Superior temporal gyrus (tissue), 1 donor: Measurements from ENCODE around the gene SQOR.

Experiments
- DNase-seq: peaks from one replicate; pipeline ENCODE4 v3.0.0-alpha.2; 2016; ENCODE audit errors: extremely low spot score

SQOR gene

DNA sequence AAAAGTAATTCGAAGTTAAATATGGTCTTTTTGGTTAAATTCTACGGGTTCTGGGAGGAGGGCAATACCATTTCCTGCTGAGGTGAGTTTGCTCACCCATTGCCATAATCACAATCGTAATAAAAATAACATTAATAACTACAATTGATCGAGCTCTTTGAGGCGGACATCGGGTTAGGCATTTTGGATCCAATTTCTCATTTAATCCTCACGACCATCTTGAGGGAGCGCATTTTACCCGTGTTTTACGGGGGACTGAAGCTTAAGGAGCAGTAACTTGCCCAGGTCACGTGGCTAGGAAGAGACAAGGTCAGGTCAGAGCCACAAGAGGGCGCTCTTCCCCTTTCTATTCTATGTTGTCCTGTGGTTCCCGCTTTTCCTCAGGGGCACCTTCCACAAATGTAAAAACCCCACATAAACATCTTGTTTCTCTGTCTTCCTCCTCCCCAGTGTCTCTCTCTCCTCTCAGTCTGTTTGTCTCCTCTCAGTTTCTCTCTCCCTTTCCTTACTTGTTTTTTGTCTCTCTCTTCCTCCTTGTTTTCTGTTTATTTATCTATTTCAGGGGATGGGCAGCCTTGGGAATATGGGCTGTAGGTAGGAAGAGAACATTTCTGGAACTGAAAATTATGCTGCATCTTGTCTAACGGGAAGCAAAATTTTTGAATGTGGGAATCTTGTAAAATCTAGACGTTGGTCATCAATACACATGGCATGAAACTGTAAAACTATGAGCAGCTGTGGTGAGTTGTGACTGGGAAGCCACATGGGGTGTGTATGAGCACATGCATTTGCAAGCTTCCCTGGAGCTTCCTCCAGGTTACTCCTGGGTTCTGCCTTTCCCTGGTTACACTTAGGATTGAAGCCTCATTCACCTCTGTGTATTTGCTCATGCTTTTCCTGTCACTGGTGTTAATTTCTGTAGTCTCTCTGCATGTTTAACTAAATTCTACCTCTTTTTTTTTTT is 71.0 kb downstream of the SQOR start:
- DNase-seq: peak; percentile 98

DNA sequence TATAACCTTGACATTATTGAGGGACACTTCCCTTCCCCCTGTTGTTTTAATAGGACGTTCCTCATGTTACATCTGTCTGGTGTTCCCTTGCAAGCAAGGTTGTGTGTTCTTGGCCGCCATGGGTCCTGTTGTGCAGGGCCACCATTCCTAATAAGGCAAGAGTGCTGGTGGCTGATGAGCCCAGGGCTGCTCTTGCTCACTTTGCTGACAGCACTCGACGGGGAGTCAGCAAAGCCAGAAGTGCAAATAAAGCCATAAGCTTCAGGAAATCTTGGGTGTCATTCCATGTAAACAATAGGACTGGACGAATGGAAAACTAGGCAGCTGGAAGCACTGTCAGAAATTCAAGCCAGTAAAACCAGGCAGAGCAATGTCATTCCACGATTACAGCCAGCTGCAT is 75.8 kb downstream of the SQOR start:
- DNase-seq: no peak

DNA sequence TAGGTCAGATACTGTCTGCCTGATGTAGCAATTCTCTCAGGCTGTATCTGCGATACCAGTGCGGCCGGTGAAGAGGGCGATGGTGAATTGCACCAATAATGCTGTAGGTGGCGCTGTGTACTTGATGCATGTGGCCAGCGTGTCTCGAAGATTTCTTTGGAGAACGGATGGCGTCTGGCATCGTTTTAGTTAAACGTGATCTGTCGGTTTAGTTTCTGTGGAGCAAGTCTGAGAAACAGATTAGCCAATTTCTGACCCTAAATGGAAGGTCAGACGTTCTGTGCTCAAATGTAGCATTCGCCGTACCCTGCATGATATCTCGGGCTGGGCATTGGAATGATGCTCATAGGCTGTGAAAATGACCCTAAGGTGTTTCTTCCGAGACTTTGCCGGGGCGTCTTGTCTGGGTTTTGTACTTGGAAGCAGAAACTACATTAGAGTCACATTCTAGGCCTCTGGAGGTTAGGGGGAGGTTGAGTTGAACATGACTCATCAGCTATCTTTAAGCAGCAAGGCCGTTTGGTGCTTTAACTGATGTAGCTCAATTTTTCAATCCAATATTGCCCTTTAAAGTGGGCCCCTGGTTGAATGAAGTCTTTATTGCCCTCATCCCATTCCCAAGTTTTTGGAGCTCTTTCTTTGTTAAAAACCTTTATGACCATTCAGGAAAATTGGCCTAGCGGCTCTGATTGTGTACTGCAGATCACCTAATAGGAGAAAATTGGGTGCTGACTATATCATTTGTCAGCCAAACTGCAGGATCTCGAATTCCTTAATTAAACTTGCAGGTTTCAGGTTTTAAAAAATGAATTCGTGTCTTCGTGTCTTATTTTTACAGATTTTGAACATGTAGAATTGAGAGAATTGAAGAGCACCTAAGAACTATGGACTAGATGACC is 80.0 kb downstream of the SQOR start:
- DNase-seq: peak; percentile 79

DNA sequence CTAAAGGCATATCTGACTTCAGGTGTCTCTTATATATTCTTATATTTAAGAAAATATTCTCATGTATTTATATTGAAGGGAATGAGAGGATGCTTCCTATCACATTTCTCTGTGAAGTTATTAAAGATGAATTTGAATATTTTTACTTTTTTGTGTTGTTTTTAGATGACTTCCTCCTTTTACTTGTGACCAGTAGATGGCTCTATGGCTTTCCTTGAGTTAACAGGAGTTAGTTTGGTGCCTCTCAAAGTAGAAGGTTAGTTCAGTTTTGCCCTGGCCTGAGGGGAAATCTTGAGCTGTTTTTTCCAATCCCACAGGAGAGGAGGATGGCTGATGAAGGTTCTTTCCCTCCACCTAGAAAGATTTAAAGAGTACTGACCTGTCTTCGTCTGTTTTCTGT is 80.7 kb downstream of the SQOR start:
- no peak for DNase-seq

DNA sequence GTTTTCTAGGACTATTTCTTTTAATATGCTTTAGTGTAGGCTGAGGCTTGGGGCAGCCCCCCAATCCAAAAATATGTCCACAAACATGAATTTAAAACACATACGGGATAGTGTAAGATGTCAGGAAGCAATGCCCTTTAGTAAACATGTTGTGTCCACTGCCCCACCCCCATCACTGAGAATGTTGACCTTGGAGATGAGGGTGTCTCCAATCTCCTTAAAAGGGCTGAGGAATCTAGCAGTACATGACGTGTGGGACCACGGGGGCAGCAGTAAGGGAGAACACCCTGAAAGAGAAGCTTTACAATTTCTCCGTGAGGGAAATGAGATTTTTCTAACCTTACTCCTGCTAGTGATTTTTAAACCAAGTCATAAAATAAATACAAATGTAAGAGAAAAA is 84.7 kb downstream of the SQOR start:
- DNase-seq: no peak

DNA sequence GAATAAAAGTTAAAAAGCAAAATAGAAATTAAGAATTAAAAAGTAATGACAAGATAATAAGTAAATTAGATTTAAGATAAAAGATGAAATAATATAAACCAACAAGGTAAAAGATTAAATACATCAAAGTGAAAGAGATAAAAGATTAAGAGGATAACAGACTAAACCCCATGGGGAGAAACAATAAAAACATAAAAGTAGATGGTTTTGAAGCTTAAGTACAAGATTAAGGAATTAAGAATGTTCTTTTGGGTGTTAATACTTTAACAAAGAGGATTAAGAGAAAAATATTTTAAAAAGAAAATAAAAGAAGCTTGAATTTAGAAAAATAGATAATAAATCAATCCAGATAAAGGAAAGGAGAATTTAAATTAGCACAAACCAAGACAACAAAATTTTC is 85.4 kb downstream of the SQOR start:
- DNase-seq: no peak

DNA sequence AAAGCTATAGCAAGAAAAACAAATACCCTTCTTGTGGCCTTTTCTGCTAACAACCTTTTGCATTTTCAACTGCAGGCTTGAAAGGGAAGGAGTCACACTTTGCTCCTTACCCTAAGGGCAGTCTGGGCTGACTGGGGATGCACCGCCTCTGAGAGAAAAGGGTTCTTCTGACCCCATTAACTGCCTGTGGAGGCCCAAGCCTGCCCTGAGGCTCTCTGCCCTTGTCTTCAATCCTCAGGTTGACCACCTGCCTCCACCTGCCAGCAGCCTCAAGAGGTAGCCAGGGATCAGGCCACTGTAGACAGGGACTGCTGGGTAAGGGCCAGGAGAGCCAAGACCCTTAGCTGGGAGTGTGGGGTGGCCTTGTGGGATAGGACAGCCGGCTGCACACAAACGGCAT is 93.8 kb downstream of the SQOR start:
- DNase-seq: no peak

DNA sequence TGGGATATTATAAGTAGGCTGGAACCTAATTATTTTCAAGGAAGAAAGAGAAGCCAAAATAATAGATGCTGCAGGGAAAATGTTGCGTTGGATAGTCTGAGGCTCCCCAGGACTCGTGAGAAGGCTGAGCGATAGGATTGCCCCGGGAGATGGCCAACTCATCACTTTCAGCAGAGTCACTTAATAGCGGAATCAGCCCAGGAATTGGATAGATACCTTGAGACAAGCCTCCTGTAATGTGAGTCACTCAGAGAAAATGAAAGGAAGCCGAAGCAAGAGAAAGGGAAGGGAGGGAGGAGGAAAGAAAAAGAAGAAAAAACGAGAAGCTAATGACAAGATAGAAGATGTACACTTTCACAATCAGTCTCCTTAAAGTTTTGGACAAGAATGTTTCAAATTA is 94.3 kb downstream of the SQOR start:
- DNase-seq: no peak

DNA sequence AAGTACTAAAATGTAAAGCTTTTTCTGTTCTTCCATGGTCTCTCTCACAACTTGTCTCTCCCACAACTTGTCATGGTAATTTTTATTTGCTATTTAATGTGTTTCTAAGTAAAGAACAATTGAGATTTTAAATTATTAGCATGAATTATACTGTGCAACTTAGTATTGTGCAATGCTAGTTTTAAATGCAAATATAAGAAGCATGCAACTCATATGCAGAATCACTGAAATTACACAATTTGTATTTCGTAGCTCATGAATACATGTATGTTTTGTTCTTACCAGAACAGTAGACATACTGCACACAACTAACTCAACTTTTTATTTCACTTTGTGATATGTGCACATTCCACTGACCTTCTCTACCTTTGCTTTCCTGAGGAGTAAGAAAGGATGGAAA is 96.5 kb downstream of the SQOR start:
- DNase-seq: no peak

DNA sequence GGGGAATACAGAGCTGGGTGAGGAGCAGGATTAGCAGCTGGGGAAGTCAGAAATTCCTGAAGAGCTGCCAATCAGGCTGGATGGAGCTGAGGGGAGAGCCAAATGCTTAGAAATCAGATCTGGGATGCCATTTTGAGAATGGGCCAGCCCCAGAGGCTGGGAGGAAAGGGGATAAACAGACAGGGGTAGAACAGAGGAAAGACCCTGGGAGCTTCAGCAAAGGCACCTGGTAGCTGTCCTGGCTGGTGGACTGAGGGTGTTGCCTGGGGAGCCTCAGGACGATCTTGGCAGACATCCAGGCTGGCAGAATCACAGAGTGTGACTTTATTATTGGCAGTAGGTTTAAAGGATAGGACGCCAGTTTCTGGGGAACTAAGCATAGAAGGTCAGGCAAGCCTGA is 97.8 kb downstream of the SQOR start:
- no peak for DNase-seq

DNA sequence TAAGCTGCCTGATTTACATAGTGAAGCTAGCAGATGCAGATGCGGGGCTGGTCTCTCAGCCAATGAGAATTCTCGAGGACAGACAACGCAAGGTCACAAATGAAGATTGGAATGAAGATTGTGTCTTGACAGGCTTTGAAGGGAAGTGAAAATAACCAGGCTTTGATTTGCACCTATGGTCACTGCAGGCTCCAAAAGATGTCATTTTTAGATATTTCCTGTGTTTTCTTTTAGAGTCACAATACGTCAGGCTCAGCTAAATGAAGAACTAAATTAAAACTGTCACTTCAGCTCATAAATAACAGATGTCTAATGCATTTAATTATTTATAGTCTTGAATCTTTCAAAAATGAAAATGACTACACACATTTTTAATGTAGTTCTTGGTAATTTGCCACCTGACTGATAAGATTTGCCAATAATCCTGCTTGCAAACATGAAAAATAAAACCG is 99.5 kb downstream of the SQOR start:
- DNase-seq: no peak
